Skin of body (tissue), 2 donors: ENCODE data around the gene HECTD1. TPM values are rescaled to one million over a fixed set of nuclear protein-coding genes. Genes with fewer than 3 reads are reported as not detected.
"Not testable (repeated sequence)": the region's sequence is repeated elsewhere in the genome, so short reads cannot be mapped to it uniquely, and the experiment has no call there.

Experiments
- DNase-seq: peaks from one replicate; lab custom pipeline; 2025; lab: John Stamatoyannopoulos, UW
- total RNA-seq: library from RNA; depleted of rRNA; stranded (reverse); fragments of >200 nt; gene quantifications from one replicate; pipeline ENCODE4 v1.2.3, GENCODE V29; 2014

HECTD1 gene
- total RNA-seq, 1 donor from 2014 or later: 273 TPM

DNA sequence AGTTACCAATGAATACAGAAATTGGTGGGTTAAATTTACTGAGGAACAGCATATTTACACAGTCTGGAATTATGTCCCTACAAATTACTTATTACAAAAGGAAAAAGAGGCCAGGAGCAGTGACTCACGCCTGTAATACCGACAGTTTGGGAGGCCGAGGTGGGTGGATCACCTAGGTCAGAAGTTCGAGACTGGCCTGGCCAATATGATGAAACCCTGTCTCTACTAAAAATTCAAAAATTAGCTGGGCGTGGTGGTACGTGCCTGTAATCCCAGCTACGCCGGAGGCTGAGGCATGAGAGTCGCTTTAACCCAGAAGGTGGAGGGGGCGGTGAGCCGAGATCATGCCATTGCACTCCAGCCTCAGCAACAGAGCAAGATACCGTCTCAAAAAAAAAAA, 52.6 kb downstream of the HECTD1 start:
- no peak for DNase-seq

- DNase-seq: no peak
These were observed 65.0 kb downstream of the HECTD1 start for GRCh38 chr14:31142455-31143087.

DNA sequence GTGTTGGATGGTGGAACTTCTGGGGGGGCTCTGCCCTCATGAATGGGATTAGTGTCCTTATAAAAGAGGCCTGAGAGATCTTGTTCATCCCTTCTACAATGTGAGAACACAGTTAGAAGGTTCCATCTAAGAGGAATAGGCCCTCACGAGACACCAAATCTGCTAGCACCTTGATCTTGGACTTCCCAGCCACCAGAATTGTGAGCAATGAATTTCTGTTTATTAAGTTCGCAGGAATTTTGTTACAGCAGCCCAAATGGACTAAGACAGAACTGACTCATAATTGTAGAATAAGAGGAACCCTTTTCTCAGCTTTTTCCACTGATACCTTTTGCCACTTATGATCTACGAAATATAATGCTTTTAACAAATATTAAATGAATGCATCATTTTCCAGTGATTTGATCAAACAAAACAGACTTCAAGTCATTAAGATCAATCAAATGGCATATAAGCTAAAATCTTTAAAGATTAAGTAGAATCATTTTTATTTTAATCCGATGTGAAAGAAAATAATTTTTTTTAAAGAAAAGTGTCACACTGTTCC, 68.2 kb downstream of the HECTD1 start:
- no peak for DNase-seq

DNA sequence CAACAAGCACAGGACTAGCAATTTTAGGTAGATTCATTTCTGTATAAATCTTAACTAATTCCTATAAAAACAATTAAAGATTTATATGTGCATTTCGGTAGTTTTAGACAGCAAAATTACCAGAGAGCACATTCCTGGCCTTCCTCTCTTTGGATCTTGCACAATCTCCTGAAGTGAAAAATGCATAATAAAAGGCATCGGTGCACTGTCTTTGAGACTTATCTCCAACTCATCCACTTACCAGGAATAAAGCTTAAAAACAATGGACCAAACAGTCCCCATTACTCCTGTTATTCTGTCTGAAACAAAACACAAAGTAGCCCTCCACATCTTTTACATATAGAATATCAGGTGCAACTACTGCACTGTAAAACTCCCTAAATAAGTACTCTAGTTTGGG, 69.3 kb downstream of the HECTD1 start:
- DNase-seq: no peak

- DNase-seq: no peak
These were observed 70.2 kb downstream of the HECTD1 start for GRCh38 chr14:31137214-31137889.

DNA sequence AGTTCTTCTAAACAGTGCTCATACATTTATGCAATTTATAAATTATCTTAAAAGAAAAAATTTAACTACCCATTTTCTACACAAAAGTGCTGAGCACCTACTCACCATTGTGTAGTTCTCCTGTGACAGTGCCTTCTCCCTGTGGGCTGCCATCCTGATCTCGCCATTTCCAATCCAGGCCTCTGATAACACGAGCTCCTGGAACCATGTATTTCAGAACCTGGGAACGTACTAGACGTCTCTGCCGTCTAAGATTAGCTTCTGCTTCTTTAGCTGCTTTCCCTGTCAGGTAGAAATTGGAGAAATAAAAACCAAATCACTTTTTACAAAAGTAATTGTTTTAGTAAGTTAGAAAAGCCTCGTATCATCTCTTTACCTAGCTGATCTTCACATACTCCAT, 74.5 kb downstream of the HECTD1 start:
- no peak for DNase-seq

DNA sequence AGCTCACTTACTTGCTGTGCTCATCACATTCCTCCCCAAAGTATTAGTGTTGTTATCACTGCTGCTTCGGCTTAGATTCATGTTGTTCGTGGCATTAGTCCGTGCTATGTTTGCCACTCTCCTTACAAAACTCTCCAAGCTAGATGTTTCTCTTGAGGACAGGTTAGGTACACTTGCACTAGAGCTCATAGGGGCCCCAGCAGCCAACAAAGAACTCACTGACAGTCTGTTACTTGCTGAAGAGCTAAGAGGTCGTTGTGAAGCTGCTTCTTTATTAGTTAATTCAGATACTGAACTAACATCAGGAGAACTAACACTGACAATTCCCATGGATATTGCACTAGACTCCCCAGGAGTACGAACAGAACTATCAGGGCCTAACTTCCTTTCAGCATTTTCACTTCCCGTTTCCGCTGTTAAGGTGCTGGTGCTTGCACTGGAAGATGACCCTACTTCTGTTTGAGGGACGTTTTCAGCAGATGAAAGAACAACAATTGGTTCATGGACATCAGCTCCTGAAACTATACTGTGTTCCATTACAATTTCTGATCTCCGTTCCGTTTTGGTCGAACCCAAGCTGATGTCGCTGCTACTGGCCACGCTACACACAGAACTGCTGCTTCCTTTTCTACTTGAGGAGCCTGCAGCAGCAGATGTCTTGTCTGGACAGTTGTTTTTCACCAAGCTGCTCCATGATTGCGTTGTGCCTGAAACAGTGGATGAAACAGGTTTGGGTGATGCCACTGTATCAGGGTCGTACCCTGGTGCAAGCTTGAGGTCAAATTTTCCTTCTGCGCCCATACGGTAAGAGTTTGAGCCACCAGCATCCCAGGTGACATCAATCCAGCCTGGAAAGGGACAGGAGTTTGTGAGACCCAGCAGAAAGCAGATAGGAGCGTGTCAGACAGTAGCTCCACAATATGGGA, 78.7 kb downstream of the HECTD1 start:
- DNase-seq: no peak

DNA sequence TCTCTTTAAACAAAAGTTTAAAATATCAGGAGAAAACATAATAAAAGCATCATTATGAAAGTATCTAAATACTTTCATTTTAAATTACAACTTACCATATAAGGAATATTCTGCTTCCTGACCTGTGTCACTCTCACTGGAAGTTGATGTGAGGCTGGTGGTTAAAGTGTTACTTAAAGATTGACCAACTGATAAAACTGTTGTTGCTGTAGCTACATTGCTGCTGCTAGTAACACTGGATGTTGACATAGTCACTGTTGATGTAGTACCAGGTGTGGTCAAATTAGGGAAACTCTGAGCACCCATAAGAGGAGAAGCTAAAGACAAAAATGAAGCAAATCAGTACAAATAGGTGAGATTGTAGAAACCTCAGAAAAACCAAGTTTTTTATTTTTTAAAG, 79.9 kb downstream of the HECTD1 start:
- DNase-seq: no peak

DNA sequence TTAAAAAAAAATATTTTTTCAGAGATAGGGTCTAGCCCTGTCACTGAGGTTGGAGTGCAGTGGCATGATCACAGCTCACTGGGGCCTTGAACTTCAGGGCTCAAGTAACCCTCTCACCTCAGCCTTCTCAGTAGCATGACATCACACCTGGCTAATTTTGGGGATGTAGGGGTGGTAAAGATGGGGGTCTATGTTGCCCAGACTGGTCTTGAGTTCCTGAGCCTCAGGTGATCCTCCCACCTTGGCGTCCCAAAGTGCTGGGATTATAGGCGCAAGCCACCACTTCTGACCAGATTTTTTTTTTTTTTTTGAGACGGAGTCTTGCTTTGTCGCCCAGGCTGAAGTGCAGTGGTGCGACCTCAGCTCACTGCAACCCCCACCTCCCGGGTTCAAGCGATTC, 80.9 kb downstream of the HECTD1 start:
- DNase-seq: no peak

GRCh38 chr14:31125231-31125630, 82.4 kb downstream of the HECTD1 start:
- no peak for DNase-seq

DNA sequence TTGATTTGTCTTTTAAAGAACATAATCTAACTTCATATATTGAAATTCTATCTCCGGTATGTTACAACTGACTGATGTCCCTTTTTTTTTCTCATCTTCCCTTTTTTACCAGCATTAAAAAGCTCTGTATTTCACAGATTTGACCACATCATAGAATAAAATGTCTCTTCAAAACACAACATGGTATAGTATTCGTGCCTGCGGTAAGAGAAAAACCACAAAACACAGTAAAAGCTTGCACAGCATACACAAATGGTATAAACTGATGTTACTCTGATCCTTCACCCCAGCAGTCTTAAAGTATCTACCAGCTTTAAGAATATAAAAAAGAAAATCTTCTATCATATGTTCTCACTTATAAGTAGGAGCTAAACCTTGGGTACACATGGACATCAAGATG, 83.4 kb downstream of the HECTD1 start:
- DNase-seq: no peak

DNA sequence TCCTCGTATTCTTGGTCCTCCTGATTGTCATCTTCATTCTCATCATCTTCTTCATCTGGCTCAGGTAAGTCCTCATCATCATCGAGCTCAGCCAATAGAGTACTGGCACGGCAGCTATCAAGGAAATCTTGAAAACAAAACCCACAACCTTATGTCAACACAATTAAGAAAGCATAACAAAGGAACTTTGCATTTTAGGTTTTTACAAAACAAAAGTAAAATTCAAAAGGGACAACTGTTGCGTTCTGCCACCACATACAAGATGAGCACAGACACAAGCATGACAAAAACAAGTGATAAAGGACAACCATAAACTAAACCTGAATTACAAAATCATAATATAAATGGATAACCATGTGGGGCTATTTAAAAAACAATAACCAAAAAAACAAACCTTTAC, 84.7 kb downstream of the HECTD1 start:
- no peak for DNase-seq

DNA sequence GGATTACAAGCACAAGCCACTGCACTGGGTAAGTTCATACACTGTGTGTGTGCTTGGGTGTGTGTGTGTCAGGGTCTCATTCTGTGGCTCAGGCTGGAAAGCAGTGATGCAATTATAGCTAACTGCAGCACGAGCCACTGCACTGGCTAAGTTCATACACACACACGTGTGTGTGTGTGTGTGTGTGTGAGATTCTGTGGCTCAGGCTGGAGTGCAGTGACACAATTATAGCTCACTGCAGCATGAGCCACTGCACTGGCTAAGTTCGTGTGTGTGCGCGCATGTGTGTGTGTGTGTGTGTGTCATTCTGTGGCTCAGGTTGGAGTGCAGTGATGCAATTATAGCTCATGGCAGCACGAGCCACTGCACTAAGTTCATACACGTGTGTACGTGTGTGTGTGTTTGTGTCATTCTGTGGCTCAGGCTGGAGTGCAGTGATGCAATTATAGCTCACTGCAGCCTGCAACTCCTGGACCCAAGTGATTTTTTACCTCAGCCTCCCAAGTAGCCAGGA, 85.4 kb downstream of the HECTD1 start:
- no peak for DNase-seq

DNA sequence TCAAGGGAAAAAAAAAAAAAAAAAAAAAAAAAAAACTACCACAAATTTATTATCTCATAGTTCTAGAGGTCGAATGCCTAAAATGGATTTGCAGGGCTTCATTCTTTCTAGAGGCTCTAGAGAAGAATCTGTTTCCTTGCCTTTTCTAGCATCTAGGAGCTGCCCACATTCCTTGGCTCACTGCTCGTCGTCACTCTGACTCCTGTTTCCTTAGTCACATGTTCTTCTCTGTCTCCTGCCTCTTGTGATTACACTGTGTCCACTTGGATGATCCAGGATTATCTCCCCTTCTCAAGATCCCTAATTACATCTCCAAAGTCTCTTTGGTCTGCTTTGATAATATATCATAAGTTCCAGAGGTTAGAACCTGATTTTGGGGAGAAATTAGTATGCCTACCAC, 88.7 kb downstream of the HECTD1 start:
- DNase-seq: no peak

GRCh38 chr14:31113794-31114193, 93.8 kb downstream of the HECTD1 start:
- no peak for DNase-seq

- DNase-seq: no peak
These were observed 96.7 kb downstream of the HECTD1 start for GRCh38 chr14:31110872-31111271.

DNA sequence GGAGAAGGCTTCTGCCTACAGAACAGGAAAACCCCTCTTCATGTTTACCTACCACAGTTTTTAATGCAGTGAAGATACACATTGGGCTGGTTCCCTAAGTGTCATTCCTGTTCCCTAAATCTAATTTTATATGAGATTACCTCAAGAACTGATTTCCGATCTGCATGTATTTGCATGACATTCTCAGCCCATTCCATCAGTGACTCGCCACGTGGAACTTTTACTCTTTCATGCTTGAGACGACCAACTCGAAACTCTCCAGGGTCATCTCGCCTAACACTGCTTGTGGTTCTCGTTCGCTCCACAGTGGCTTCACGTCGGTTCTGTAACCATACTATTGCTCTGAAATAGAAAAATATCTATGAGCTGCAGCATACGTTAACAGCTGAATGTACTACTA, 98.3 kb downstream of the HECTD1 start:
- DNase-seq: no peak

GRCh38 chr14:31106768-31107167, 100.8 kb downstream of the HECTD1 start:
- DNase-seq: no peak

DNA sequence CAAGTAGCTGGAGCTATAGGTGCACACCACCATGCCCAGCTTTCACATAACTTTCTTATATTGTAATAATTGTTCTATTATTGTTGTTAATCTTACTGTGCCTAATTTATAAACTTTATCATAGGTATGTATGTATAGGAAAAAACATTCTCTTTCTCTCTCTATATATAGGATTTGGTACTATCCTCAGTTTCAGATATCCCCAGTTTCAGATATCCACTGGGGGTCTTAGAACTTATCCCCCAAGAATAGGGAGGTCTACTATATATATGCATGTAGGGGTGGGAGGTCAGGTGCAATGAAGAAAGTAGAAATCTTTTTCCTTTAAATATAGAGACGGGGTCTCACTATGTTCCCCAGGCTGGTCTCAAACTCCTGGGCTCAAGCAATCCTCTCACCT, 110.5 kb downstream of the HECTD1 start:
- no peak for DNase-seq

DNA sequence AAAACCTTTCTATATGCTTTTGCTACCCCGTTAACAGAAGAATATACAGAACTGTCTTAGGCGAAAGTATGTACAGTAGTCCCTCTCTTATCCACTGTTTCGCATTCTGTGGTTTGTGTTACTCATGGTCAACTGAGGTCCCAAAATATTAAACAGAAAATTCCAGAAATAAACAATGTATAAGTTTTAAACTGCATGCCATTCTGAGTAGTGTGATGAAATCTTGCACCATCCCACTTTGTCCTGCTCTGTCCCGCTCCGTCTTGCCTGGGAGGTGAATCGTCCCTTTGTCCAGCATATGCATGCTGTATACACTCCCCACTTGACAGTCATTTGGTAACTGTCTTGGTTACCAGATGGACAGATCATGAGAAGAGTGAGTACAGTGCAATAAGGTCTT, 111.3 kb downstream of the HECTD1 start:
- DNase-seq: no peak

- not testable (repeated sequence) for DNase-seq
These were observed 111.8 kb downstream of the HECTD1 start for GRCh38 chr14:31095817-31096216.
